NCI-H82 treated with DMSO at 0.1 percent for 48 hours (cell line): ENCODE data around the gene PERM1.
"Not testable (repeated sequence)": the region's sequence is repeated elsewhere in the genome, so short reads cannot be mapped to it uniquely, and the experiment has no call there.

ENCODE experiments used
- DNase-seq: peaks from one replicate; lab custom pipeline; 2025; ENCODE audit not compliant: unreplicated experiment; lab: John Stamatoyannopoulos, UW

PERM1 gene

GRCh38 chr1:998995-999724 lies 17.3 kb upstream of the PERM1 start:
- no peak for DNase-seq

DNA sequence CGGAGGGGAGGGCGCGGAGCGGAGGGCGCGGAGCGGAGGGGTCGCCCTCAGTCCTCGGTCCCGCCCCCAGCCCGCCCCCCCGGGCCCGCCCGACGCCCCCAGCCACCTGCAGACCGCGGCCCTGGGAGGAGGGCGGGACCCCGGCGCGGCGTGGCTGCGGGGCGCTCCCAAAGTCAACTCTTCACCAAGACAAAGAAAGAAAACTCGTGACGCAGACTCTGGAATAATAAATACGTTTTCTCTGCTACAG lies 16.8 kb upstream of the PERM1 start:
- DNase-seq = no peak

GRCh38 chr1:997993-998744 lies 16.3 kb upstream of the PERM1 start:
- DNase-seq = no peak

GRCh38 chr1:997713-997992 lies 15.8 kb upstream of the PERM1 start:
- DNase-seq = no peak

DNA sequence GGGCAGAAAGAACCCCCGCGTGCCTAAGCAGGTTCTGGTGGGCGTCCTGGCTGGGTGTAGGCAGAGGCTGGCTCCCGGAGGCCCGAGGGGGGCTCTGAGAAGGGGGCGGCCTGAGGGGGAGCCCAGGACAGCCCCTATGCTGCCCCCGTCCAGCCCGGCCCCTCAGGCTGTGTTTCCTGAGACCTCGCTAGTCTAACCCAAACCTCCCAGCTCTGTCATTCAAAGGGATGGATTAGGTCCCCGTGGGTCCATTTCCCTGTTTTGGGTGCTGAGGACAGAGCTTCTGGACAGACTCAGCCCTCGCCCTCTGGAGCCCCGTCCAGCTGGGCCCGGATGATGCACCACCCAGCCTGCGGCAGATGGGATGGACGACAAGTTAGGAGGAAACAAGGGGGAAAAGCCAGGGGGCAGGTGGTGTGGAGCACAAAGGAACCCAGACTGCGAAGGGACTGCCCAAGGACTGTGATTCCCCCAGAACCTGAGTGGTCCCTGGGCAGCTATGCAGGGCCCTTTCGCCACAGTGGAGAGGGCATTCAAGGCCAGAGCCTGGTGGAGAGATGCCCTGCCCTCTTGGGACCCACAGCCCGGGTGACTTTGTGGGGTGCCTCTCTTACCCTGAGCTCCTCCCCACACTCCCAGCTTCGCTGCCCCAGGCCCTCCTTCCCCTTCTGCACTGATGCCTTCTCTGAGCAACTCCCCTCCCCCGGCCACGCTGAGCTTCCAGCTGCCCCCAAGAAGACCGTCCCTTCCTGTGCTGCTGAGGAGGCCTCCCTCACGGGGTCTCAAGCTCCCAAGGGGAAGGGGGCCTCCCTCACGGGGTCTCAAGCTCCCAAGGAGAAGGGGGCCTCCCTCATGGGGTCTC lies 15.2 kb upstream of the PERM1 start:
- no peak for DNase-seq

DNA sequence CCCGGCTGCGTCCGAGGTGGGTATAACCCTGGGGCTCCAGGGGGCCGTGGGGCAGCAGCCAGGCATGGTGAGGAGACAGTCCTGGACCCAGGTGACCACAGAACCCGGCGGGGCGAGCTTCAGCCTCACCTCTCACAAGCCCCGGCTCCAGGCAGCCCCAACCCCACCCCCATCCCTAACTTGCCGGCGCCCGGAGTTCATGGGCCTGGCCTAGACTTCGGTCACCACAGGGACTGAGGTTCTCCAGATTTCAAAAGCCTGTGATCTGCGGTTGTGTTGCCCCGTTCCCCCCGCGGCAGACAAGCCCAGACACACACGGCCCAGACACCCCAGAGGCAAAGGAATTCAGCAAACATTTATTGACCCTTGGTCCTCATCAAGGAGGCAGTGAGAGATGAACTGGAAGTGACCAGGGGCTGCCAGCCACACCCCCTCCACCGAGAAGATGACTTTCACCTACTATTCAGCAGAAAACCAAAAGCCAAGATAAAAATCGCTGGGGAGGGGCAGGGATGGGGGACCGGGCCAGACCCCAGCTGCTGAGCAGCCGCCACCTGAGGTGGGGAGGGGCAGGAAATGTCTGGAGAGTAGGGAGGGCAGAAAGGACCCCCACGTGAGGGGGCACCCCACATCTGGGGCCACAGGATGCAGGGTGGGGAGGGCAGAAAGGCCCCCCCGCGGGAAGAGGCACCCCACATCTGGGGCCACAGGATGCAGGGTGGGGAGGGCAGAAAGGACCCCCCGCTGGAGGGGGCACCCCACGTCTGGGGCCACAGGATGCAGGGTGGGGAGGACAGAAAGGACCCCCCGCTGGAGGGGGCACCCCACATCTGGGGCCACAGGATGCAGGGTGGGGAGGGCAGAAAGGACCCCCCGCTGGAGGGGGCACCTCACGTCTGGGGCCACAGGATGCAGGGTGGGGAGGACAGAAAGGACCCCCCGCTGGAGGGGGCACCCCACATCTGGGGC lies 14.1 kb upstream of the PERM1 start:
- no peak for DNase-seq

DNA sequence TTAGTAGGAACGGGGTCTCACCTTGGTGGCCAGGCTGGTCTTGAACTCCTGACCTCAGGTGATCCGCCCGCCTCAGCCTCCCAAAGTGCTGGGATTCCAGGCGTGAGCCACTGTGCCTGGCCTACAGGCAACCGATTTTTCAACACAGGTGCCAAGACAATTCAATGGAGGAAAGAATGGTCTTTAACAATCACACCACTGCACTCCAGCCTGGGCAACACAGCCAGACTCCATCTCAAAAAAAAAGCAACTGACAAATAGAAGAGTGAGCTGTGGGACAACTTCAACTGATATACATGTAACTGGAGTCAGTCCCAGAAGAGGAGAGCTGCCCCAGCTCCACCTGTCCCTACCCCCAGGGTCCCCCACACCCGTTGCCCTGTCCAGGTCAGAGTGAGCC lies 12.7 kb upstream of the PERM1 start:
- not testable (repeated sequence) for DNase-seq

DNA sequence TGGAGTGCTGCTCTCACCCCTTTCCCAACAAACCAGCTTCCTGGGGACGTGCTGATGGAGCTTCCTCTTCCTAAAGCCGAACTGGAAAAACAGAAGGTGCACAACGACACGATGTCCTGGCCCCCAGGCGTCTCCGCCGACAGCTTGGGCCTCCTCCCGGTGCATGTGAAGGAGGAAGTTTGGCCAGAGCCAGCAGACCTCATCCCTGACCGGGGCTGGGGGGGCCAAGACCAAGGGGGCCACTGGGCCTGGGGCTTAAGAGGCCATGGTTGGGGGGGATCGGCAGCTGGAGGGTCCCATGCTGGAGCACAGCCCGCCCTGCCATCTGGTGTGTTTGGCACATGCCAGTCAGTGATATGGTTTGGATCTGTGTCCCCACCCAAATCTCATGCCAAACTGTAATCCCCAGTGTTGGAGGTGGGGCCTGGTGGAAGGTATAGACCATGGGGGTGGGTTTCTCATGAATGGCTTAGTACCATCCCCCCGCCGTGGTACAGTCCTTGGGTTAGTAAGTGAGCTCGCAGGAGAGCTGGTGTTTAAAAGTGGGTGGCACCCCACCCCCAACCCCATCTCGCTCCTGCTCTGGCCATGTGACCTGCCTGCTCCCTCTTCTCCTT lies 11.6 kb upstream of the PERM1 start:
- DNase-seq = no peak

DNA sequence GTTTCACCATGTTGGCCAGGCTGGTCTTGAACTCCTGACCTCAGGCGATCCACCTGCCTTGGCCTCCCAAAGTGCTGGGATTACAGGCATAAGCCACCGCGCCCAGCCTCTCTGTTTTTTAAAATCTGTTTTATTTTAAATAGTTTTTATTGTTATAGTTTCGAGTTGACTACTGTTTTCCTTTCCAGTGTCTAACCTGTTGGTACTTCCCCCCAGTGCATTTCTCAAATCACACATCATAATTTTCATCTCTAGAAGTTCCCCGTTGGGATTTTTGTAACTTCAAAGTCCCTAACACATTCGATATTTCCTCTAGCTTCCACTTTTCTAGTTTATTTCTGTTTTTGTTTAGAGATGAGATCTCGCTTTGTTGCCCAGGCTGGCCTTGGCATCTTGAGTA lies 10.5 kb upstream of the PERM1 start:
- no peak for DNase-seq

DNA sequence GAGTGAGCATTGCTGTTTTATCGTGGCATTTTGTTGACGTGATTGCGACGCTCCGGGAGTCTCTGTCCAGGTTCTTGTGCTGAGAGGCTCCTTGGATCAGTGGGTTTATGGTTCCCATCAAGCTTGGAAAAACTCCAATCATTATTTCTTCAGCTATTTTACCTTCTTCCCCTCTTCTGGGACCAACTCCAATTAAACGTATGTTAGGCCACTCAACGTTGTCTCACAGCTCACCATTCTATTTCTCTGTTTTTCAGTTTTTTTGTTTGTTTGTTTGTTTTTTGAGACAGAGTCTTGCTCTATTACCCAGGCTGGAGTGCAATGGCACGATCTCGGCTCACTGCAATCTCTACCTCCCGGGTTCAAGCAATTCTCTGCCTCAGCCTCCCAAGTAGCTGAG lies 10.0 kb upstream of the PERM1 start:
- no peak for DNase-seq

DNA sequence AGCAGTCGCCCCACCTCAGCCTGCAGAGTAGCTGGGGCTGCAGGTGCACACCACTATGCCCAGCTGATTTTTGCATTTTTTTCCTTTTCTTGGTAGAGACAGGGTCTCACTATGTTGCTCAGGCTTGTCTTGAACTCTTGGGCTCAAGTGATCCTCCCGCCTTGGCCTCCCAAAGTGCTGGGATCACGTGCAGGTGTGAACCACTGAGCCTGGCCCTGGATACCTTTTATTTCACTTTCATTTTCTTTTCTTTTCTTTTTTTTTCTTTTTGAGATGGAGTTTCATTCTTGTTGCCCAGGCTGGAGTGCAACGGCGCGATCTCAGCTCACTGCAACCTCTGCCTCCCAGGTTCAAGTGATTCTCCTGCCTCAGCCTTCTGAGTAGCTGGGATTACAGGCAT lies 9.4 kb upstream of the PERM1 start:
- DNase-seq = not testable (repeated sequence)

DNA sequence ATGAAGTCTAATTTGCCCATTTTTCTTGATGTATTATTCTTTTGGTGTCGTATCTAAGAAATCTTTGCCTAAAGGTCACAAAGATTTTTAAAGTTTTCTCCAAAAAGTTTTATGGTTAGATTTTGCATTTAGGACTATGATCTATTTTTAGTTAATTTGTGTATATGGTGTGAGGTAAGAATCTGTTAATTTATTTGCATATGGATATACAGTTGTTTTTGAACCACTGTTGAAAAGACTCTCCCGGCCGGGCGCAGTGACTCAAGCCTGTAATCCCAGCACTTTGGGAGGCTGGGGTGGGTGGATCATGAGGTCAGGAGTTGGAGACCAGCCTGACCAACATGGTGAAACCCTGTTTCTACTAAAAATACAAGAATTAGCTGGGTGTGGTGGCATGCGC lies 6.2 kb upstream of the PERM1 start:
- DNase-seq = not testable (repeated sequence)

- DNase-seq = no peak
These were observed 3.2 kb upstream of the PERM1 start for GRCh38 chr1:985126-985525.

GRCh38 chr1:984476-984814 lies 2.6 kb upstream of the PERM1 start:
- no peak for DNase-seq

- DNase-seq = no peak
These were observed 2.0 kb upstream of the PERM1 start for GRCh38 chr1:983798-984475.

- no peak for DNase-seq
These were observed 1.0 kb upstream of the PERM1 start for GRCh38 chr1:982765-983436.

DNA sequence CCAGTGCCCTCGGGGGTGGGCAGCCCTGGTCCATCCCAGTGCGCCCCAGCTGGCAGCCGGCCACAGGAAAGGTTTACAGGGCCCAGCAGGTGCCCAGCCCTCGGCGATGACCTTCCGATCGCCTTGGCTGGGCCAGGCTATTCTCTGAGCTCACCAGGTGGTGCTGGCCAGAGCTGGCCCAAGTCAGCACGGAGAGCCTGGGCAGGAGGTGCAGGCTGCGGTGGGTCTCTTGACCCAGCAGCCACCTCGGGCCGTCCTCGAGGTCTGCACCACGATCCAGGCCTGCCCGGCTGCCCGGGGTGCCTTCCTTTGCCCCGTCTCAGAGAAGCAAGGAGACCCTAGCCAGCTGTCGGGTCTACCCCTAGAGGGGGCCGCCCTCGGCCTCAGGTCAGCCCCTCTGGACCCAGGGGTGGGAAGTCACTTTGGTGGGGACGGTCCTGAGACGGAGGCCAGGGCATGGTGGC lies 370 bp downstream of the PERM1 start:
- no peak for DNase-seq

DNA sequence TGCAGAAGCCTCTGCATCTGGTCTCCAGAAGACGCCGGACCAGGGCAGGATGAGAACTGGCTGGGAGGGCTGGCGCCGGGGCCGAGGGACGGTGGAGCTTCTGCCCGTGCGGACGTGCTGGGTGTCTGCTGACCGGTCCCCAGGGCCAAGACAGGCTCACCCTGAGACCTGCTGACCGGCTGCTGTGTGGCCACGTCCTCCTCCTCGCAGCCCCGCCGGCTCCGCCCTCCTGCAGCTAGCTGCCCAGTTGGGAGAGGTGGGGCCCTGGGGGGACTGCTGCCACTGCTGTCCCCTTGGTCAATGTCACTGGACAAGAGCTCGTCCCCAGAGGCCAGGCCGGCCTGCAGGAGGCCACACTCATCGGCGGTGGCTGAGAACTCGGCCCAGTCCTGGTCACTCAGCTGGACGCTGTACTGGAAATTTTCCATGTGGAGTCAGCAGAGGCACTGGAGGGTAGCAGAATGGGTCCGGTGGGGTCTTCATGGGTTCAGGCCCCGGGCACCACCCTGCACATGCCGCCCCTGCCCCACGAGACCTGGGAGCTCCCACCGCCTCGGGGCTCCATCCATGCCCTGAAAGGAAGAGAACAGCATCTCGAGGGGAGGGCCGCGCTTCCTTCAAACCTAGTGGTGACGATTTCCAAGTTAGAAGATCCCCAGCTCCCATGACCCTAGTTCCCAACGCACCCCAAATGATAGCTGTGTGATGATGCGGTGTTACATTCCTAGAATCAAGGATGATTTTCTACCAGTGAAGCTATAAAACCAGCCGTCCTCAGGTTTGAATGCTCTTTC lies 1.1 kb downstream of the PERM1 start:
- no peak for DNase-seq

- DNase-seq = no peak
These were observed 1.7 kb downstream of the PERM1 start for GRCh38 chr1:980137-980571.
